DMS53 treated with DMSO at 0.1 percent for 48 hours (cell line): Measurements from ENCODE around the gene TAS2R43.
"Not testable (repeated sequence)": the region's sequence is repeated elsewhere in the genome, so short reads cannot be mapped to it uniquely, and the experiment has no call there.

Source experiments
- DNase-seq: peaks from one replicate; lab custom pipeline; 2025; ENCODE audit not compliant: unreplicated experiment; lab: John Stamatoyannopoulos, UW

TAS2R43 gene, protein sequence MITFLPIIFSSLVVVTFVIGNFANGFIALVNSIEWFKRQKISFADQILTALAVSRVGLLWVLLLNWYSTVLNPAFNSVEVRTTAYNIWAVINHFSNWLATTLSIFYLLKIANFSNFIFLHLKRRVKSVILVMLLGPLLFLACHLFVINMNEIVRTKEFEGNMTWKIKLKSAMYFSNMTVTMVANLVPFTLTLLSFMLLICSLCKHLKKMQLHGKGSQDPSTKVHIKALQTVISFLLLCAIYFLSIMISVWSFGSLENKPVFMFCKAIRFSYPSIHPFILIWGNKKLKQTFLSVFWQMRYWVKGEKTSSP

DNA sequence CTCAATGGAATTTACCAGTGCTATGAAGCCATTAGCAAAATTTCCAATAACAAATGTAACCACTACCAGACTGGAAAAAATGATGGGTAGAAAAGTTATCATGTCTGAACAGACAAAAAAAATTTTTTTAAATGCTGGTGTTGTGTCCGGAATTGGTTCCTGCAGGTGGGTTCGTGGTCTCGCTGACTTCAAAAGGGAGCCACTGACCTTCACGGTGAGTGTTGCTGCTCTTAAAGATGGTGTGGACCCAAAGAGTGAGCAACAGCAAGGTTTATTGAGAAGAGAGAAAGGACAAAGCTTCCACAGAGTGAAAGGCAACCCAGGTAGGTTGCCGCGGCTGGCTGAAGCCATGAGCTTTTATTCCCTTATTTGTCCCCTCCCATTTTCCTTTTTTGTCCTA is at the start of gene TAS2R43:
Gene TAS2R43, minus strand, starts transcription at position 186 of the 400 bp plus-strand sequence. Its CDS starts 84 bp downstream, at position 102.
- DNase-seq: no peak

DNA sequence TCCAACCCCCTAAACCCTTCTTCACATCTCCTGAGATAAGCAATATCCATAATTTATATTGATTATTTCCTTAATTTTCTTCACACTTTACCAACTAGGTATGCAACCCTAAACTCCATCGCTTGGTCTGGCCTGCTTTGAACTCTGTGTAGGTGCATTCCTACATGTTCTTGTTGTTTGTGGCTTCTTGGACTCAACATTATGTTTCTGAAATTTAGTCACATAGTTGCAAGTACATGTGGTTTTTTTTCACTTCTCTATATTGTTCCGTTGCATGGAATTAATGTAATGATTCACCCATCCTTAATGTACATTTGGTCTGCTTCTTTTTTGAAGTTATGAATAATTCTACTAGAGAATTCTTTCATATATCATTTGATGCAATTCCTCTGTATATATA is 44.0 kb upstream of the TAS2R43 start:
- DNase-seq: no peak

DNA sequence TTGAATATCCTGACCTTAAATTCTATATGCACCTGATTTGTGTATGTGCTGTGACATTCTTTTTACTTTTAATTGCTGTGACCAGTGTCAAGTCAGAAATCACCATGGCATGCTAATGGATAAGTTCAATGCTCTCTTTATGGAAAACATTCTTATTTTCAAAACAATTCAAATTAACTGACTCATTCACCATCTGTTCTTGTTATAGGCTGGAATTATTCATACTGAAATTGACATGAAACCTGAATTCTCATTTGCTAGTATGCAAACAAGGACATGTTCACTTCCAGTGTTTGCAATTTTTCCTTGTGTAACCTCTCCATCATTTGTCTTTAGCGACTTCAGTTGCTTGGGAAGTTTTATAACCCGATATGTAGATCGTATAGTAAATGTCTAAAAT is 42.2 kb upstream of the TAS2R43 start, which contains the start of gene TAS2R30:
Gene TAS2R30, minus strand, starts transcription at position 340 of the 400 bp plus-strand sequence. CDS start 400 bp downstream, outside the sequence.
- DNase-seq: no peak

DNA sequence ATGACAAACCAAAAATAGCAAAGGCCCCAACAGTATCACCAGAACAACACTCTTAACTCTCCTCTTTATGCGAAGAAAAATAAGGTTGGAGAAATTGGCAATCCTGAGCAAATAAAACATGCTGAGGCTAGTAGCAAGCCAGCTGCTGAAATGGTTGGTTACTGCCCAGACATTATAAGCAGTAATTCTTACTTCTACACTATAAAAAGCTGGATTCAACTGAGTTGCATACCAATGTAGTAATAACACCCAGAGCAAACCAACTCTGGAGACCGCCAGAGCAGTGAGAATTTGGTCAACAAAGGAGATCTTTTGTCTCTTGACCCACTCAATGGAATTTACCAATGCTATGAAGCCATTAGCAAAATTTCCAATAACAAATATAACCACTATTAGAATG is 41.7 kb upstream of the TAS2R43 start:
- no peak for DNase-seq

DNA sequence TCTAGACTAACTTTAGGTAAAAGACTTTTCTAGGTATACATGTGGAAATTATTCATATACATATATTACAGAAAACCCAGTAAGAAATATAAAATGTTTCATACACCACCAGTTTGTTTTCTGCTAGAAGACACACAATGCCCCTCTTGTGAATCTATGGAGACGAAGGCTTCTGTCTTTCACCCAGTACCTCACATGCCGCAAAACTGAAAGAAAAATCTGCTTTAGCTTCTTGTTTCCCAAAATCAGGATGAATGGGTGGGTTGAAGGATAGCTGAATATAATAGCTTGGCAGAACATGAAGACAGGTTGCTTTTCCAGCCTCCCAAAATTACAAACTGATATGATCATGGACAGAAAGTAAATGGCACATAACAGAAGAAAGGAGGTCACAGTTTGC is 41.0 kb upstream of the TAS2R43 start:
- DNase-seq: no peak

DNA sequence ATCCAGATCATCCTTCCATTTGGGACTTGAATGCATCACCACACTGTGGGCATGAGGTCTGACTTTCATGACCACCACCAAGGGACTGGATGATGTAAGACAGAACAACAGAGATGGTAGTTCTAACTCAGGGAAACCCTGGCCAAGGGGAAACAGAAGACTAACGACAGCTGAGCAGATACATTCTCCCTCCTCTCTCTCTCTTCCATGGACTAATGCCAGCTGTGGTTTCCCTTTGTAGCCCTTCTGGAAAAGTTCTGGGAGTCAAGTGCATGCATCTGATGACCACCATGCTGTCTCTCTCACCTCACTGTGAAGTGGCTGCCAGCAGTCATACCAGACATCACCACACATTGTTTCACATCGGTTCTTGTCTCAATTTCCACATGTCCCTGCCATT is 38.9 kb upstream of the TAS2R43 start:
- no peak for DNase-seq

DNA sequence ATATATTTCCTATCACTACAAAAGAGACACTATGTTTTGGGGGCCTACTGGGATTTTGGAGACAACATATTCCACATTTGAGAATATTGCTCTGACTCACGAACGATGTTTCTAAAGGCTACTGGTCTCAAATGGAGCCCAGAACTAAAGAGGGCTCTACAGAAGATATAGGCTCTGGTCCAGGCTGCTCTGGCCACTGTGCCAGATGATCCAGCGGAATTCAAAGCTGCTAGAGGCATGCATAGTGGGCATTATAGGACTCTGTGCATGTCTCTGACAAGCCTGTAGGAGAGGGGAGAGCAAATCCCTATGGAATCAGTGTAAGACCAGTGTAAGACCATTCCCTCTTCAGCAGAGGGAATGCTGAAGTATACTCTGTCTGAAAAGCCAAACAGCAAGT is 38.3 kb upstream of the TAS2R43 start:
- no peak for DNase-seq

DNA sequence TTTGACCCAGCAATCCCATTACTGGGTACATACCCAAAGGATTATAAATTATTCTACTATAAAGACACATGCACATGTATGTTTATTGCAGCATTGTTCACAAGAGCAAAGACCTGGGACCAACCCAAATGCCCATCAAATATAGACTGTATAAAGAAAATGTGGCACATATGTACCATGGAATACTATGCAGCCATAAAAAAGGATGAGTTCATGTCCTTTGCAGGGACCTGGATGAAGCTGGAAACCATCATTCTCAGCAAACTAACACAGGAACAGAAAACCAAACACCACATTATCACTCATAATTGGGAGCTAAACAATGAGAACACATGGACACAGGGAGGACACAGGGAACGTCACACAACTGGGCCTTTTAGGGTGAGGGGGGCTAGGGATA is 22.0 kb upstream of the TAS2R43 start:
- DNase-seq: not testable (repeated sequence)

DNA sequence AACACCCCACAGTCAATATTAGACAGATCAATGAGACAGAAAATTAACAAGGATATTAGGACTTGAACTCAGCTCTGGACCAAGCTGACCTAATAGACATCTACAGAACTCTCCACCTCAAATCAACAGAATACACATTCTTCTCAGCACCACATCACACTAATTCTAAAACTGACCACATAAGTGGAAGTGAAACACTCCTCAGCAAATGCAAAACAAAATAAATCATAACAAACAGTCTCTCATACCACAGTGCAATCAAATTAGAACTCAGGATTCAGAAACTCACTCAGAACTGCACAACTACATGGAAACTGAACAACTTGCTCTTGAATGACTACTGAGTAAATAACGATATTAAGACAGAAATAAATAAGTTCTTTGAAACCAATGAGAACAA is 19.1 kb upstream of the TAS2R43 start:
- DNase-seq: not testable (repeated sequence)

DNA sequence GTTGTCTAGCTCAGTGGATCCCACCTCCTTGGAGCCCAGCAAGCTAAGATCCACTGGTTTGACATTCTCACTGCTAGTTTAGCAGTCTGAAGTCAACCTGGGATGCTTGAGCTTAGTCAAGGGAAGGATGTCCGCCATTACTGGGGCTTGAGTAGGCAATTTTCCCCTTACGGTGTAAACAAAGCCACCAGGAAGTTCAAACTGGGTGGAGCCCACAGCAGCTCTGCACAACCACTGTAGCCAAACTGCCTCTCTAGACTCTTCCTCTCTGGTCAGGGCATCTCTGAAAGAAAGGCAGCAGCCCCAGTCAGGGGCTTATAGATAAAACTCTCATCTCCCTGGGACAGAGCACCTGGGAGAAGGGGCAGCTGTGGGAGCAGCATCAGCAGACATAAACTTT is 16.7 kb upstream of the TAS2R43 start:
- no peak for DNase-seq

DNA sequence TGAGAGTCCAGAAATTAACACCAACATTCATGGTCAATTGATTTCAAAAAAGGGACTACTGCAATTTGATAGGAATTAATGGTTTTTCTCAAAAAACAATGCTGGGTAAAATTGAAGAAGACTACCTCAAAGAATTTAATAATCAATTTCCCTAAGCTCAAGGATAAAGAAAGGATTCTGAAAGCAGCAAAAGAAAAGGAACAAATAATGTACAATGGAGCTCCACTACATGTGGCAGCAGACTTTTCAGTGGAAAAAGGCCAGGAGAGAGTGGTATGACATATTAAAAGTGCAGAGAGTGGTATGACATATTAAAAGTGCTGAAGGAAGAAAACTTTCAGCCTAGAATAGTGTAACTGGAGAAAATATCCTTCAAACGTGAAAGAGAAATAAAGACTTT is 15.6 kb upstream of the TAS2R43 start:
- DNase-seq: no peak

DNA sequence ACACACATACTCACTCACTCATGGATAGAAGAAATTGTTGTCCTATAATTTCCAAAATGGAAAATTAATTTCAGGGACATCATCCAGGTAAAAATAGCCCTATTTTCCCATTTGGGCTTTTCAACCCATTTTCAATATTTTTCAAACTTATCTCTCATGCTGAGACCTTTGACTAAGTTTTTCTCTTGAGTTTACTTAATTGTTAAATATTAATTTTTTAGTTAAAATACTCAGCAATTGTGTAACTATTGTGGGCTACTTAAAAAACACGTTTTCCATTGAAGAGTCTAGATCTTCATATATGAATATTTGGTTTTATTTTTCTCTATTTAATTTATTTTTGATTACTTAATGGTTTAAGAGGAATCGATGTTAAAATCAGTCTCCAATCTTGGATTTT is 14.2 kb upstream of the TAS2R43 start:
- DNase-seq: no peak

DNA sequence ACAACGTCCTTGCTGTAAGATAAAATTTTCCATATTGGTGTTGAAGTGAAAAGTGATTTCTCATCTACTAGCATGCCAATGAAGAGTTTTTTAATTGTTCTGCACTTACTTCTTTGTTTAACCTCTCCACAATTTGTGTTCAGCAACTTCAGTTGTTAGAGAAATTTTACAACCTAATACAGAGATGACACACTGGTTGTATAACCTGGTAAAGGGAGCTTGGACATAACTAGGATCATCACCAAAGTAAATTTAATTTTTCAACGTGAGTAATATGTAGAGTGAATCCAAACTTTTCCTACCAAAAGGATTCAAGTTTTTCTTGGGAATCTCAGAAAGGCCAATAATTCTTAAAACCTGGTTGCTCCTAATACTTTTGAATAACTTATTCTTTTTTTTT is 13.4 kb upstream of the TAS2R43 start:
- DNase-seq: no peak

DNA sequence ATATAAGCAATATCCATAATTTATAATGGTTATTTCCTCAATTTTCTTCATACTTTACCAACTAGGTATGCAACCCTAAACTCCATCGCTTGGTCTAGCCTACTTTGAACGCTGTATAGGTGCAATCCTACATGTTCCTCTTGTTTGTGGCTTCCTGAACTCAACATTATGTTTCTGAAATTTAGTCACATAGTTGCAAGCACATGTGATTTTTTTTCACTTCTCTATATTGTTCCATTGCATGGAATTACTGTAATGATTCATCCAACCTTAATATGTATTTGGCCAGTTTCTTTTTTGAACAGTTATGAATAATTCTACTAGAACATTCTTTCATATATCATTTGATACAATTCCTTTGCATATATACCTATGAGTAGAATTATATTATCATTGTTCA is 2.8 kb upstream of the TAS2R43 start:
- not testable (repeated sequence) for DNase-seq

DNA sequence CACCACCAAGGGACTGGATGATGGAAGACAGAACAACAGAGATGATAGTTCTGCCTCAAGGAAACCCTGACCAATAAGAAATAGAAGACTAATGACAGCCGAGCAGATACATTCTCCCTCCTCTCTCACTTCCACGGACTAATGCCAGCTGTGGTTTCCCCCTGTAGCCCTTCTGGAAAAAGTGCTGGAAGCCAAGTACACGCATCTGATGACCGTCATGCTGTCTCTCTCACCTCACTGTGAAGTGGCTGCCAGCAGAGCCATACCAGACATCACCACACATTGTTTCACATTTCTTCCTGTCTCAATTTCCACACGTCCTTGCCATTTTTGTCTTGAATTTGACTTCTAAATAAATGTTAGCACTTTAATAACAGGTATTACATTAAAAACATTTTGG is 2.9 kb downstream of the TAS2R43 start:
- no peak for DNase-seq

DNA sequence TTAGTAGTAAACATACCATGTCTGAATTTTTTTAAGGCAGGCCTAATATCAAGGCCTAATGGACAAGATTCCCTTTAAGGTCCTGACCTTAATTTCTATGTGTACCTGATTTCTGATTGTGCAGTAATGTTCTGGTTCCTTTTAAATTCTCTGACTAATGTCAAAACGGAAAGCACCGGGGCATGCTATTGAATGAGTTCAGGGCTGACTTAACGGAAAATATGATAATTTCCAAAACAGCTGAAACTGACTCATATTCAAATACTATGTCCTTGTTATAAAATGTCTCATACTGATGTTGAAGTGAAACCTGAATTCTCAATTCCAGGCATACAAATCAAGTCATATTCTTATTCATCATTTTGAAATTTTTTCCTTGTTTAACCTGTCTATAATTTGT is 6.7 kb downstream of the TAS2R43 start:
- no peak for DNase-seq

DNA sequence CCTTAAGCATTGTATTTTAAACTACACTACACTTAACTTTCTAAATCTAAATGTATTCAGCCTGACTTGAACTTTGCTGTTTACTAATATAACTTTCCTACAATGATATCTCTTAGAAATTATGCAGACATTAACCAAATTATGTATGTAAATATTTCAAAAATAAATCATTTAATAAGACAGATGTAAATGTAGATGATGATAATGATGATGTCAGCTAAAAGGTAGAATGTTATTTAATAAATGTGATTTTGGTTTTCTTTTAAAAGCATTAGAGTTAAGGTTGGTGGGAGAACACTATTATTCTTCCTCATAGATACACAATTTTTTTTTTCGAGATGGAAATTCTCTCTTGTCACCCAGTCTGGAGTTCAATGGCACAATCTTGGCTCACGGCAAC is 10.1 kb downstream of the TAS2R43 start:
- DNase-seq: no peak

DNA sequence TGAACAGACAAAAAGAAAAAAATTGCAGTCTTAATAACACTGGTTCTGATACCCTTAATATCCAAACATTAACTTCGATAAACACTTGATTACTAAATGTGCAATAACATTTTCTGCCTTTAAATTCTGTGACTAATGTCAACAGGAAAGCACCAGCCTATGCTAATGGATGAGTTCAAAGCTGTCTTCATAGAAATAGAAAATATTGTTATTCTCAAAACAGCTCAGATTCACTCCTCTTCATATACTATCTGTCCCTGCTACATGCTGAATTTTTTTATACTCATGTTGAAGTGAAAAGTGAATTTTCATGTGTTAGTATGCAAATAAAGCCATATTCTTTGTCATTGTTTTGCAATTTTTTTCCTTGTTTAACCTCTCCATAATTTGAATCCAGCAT is 13.9 kb downstream of the TAS2R43 start:
- no peak for DNase-seq

DNA sequence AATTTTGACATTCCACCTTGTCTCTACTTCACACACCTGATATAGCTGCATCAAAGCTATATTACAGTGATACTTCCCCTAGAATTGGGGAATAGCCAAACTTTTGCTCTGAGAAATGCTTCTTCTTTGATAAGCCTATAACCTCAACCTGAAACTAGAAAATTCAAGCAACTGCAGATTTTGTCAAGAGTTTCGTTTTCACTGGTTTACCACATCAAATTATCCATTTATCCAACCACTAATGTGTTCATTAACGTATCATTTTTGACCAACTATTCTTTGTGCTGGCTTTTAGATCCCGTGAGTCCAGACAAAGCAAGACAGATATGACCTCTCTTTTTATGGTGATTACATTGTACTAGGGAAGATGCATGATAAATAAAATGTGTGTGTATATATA is 16.5 kb downstream of the TAS2R43 start:
- DNase-seq: no peak

DNA sequence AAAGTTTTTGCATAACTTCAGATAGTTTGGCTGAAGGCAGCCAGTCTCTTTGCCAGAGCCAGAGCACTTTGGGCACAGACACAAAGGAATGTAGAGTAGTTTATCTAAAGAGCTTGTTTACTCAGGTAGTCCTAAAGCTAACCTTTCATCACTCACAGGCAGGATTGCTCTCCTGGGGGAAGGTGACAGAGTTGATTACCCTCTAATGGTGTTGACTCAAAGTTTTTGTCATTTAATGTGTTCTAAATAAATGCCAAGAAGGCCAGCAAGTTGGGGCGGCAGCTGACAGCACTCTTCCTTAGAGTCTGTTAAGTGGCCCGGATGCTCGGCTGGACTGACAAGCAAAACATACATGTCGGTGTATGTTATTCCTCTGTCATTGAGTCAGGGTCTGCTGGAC is 20.7 kb downstream of the TAS2R43 start:
- DNase-seq: no peak

DNA sequence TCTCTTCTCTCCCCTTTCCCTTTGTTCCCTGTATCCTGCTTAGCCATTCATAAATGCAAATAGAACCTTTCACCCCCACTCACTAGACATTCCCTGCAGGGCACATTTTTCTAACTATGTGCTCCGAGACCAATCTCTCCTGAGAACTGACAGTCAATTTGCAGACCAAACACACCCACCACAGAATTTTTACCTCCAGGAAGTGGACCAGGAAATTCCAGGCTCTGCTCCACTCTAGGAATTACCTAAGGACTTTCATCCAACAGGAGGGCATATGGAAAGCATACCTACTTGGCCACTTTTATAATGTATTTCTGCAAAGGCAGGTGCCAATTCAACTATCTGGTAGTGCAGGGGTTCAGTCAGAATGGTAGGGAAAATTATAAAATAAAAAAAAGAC is 21.1 kb downstream of the TAS2R43 start:
- no peak for DNase-seq

DNA sequence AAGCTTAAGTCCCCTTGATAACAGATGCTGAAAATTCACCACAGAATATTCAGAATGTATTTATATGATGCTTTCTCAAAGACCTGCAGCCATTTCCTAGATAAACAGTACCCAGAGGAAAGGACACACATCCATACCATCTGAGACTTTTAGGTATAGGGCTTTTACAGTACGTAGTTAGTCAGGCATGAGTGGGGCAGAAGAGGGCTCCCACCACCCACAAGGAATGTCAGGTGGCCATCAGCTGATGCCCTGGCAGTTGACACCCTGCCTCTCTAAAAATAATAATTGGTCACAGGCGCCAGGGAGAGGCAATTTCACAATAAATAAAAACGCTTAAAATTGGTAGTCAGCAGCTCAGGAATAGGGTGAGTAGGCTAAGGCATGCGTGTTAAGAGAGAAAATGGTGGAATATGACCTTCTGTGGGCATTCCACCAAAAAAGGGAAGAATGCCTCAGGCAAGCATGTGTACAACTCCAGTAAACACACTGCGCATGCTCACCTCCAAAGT is 22.2 kb downstream of the TAS2R43 start:
- no peak for DNase-seq

DNA sequence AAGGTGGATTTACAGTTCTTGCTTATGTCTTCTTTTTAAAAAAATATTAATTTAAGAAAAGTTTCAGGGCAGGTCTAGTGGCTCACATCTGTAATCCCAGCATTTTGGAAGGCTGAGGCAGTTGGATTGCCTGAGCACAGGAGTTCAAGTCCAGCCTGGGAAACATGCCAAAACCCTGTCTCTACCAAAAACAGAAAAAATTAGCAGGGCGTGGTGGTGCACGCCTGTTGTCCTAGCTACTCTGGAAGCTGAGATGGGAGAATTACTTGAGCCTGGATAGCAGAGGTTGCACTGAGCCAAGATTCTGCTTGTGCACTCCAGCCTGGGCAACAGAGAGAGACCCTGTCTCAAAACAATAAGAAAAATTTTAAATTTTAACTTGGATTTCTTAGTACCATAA is 24.6 kb downstream of the TAS2R43 start:
- DNase-seq: no peak
